ENCODE data around the gene PIGM. TPM values are rescaled to one million over a fixed set of nuclear protein-coding genes. Genes with fewer than 3 reads are reported as not detected.

PIGM gene
- total and polyA plus RNA-seq, 8 donors: 0.76 to 8.7 (median 4.0) TPM

DNA sequence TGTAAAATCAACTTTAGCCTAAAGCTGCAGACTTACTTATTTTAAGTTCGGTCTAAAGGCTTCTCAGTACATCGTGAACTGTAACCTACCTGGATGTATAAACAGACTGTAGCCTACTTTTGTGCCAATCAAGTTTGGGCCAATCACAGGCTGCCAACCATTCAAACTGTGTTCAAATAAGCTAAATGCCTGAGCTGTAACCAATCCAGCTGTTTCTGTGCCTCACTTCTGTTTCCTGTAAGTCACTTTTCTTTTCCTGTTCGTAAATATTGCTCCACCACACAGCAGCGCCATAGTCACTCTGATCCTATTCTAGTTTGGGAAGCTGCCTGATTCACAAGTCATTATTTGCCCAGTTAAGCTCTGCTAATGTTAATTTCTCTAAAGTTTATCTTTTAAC is 40.3 kb downstream of the PIGM start:
- Histone ChIP-seq H3K9me3 (no peaks in the 10 kb centered on the region), H3K36me3 (no peaks in the 10 kb centered on the region), H3K4me1 (peaks cover 0 to 8% (median 0%) of the 10 kb centered on the region in 4 donors), H3K27me3 (no peaks in the 10 kb centered on the region), H3K4me3 (no peak overlapping the region), H3K27ac (peak overlapping the region in 1 of 5 donors; percentile 60)
- intact Hi-C loops (cut with DNase I; ENCODE audit: low total_unique reads): no loop called here
- TF ChIP-seq, protein P1, sequence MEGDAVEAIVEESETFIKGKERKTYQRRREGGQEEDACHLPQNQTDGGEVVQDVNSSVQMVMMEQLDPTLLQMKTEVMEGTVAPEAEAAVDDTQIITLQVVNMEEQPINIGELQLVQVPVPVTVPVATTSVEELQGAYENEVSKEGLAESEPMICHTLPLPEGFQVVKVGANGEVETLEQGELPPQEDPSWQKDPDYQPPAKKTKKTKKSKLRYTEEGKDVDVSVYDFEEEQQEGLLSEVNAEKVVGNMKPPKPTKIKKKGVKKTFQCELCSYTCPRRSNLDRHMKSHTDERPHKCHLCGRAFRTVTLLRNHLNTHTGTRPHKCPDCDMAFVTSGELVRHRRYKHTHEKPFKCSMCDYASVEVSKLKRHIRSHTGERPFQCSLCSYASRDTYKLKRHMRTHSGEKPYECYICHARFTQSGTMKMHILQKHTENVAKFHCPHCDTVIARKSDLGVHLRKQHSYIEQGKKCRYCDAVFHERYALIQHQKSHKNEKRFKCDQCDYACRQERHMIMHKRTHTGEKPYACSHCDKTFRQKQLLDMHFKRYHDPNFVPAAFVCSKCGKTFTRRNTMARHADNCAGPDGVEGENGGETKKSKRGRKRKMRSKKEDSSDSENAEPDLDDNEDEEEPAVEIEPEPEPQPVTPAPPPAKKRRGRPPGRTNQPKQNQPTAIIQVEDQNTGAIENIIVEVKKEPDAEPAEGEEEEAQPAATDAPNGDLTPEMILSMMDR (IDR thresholded peaks at IDR 0.05): no peak
- TF ChIP-seq EP300 (IDR thresholded peaks at IDR 0.05) (no peak), POLR2AphosphoS5 (IDR thresholded peaks at IDR 0.05) (no peak)
- DNase-seq: peak; percentile 23 to 30
- WGBS, 5 donors: 29 to 43% (median 37%) methylated on average over 4 of the region's 4 CpGs

DNA sequence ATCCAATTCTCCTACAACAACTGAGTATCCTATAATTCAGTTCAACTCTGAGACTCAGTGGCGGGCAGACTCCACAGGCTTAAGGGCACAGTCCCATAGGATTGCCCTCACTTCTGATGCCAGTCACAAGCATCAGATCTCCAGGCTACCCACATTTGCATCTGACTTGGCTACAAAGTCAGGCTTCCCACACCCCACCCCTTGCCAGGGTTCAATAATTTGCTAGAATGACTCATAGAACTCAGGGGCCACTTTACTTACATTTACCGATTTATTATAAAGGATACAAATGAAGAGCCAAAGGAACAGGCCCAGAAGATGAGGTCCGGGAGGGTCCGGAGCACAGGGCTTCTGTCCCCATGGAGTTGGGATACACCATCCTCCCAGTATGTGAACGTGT is 41.8 kb downstream of the PIGM start:
- no peak for DNase-seq
- Histone ChIP-seq H3K4me3 (no peak overlapping the region), H3K4me1 (peaks cover 0 to 8% (median 0%) of the 10 kb centered on the region in 4 donors), H3K27me3 (no peaks in the 10 kb centered on the region), H3K36me3 (no peaks in the 10 kb centered on the region), H3K27ac (no peak overlapping the region), H3K9me3 (no peaks in the 10 kb centered on the region)
- intact Hi-C loops (cut with DNase I; ENCODE audit: low total_unique reads): no loop called here
- TF ChIP-seq POLR2AphosphoS5 (IDR thresholded peaks at IDR 0.05) (no peak), POLR2A (IDR thresholded peaks at IDR 0.05) (no peak), EP300 (IDR thresholded peaks at IDR 0.05) (no peak)
- TF ChIP-seq, protein P1 (IDR thresholded peaks at IDR 0.05): no peak
- WGBS, 5 donors: 86 to 91% (median 88%) methylated on average over 5 of the region's 5 CpGs

DNA sequence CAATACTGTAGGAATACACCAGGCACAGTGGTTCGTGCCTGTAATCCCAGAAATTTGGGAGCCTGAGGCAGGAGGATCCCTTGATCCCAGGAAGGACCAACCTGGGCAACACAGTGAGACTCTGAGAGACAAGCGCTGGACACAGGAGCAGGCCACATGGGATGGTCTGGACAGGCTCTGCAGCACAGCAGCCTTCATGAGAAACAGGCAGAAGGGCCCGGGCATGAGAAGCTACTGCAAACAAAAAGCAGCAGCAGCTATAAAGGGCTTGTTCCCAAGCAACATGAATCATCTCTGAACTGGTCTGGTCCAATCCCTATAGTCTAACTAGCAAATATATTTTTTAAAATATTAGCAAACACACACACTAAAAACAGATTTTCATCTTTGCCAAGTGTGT is 42.2 kb downstream of the PIGM start:
- H3K9me3 ChIP-seq: no peaks in the 10 kb centered on the region
- no peak for DNase-seq
- H3K27ac ChIP-seq: no peak overlapping the region
- H3K4me1 ChIP-seq: peaks cover 0 to 8% (median 0%) of the 10 kb centered on the region in 4 donors
- H3K4me3 ChIP-seq: no peak overlapping the region
- intact Hi-C loops (cut with DNase I; ENCODE audit: low total_unique reads): no loop called here
- H3K36me3 ChIP-seq: no peaks in the 10 kb centered on the region
- no peaks in the 10 kb centered on the region for H3K27me3 ChIP-seq
- 61 to 88% (median 71%) methylated on average over 3 of the region's 3 CpGs for WGBS, 5 donors
- TF ChIP-seq POLR2A (IDR thresholded peaks at IDR 0.05): no peak
- TF ChIP-seq, protein P1 (IDR thresholded peaks at IDR 0.05): no peak
- TF ChIP-seq POLR2AphosphoS5 (IDR thresholded peaks at IDR 0.05): no peak
- TF ChIP-seq EP300 (IDR thresholded peaks at IDR 0.05): no peak

DNA sequence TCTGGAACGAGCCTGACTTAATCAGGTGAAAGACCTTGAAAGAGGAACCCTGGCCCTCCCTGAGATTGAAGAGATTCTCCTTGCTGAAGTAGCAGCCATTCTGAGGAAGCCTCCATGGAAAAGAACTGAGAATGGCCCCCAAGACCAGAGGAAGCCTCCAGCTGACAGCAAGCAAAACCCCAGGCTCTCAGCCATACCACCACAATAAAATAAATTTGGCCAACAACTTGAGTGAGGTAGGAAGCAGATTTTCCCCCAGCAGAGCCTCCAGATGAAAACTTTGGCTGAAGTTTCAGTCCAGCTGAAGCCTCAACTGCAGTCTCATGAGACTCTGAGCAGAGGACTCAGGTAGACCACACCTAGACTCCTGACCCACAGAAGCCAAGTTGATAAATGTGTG is 43.8 kb downstream of the PIGM start:
- peaks cover 0 to 8% (median 0%) of the 10 kb centered on the region in 4 donors for H3K4me1 ChIP-seq
- intact Hi-C loops (cut with DNase I; ENCODE audit: low total_unique reads): no loop called here
- DNase-seq: no peak
- H3K9me3 ChIP-seq: no peaks in the 10 kb centered on the region
- H3K4me3 ChIP-seq: no peak overlapping the region
- 62 to 89% (median 79%) methylated on average over 1 of the region's 1 CpG for WGBS, 5 donors
- no peaks in the 10 kb centered on the region for H3K27me3 ChIP-seq
- TF ChIP-seq EP300 (IDR thresholded peaks at IDR 0.05): no peak
- TF ChIP-seq POLR2A (IDR thresholded peaks at IDR 0.05): no peak
- no peak for TF ChIP-seq POLR2AphosphoS5 (IDR thresholded peaks at IDR 0.05)
- TF ChIP-seq, protein P1 (IDR thresholded peaks at IDR 0.05): no peak
- no peaks in the 10 kb centered on the region for H3K36me3 ChIP-seq
- no peak overlapping the region for H3K27ac ChIP-seq
